Endometrial microvascular endothelial cells (primary cell): ENCODE data around the gene PIEZO2. TPM values are rescaled to one million over a fixed set of nuclear protein-coding genes. Genes with fewer than 3 reads are reported as not detected.

ENCODE experiments used
- in situ Hi-C: cut with HindIII; loops from 2 replicates; pipeline ENCODE4 v1.10.0; 2017; ENCODE audit warnings: low sequenced_read_pairs, low pct_unique_long_range_greater_than_20kb; ENCODE audit errors: inconsistent ontology term
- total RNA-seq: library from RNA; depleted of rRNA; stranded (reverse); fragments of >200 nt; gene quantifications from one replicate; pipeline ENCODE4 v1.2.3, GENCODE V29; 2015; ENCODE audit errors: inconsistent ontology term

Gene PIEZO2
- total RNA-seq, 1 donor from 2014 or later = under 0.01 TPM

- in situ Hi-C loops = no loop called here
Observed at GRCh38 chr18:11008505-11008904, 140.9 kb downstream of the PIEZO2 start.

GRCh38 chr18:11005528-11005927 lies 143.8 kb downstream of the PIEZO2 start:
- in situ Hi-C loops = no loop called here

- in situ Hi-C loops = no loop called here
Observed at GRCh38 chr18:11004951-11005350, 144.4 kb downstream of the PIEZO2 start.

- in situ Hi-C loops = no loop called here
Observed at GRCh38 chr18:11004294-11004693, 145.1 kb downstream of the PIEZO2 start.

GRCh38 chr18:11002796-11003195 lies 146.6 kb downstream of the PIEZO2 start:
- in situ Hi-C loops = no loop called here

- in situ Hi-C loops = no loop called here
Observed at GRCh38 chr18:11002277-11002676, 147.1 kb downstream of the PIEZO2 start.

- in situ Hi-C loops = no loop called here
Observed at GRCh38 chr18:11000071-11000470, 149.3 kb downstream of the PIEZO2 start.

GRCh38 chr18:10997885-10998284 lies 151.5 kb downstream of the PIEZO2 start:
- in situ Hi-C loops = no loop called here

- in situ Hi-C loops = no loop called here
Observed at GRCh38 chr18:10995550-10995949, 153.8 kb downstream of the PIEZO2 start.

GRCh38 chr18:10989486-10989885 lies 159.9 kb downstream of the PIEZO2 start:
- in situ Hi-C loops = no loop called here

- in situ Hi-C loops = no loop called here
Observed at GRCh38 chr18:10985689-10986088, 163.7 kb downstream of the PIEZO2 start.

GRCh38 chr18:10979411-10979810 lies 170.0 kb downstream of the PIEZO2 start:
- in situ Hi-C loops = no loop called here

- in situ Hi-C loops = no loop called here
Observed at GRCh38 chr18:10977042-10977441, 172.3 kb downstream of the PIEZO2 start.

GRCh38 chr18:10973567-10974203 lies 175.7 kb downstream of the PIEZO2 start:
- in situ Hi-C loops = no loop called here

- in situ Hi-C loops = no loop called here
Observed at GRCh38 chr18:10971717-10972116, 177.7 kb downstream of the PIEZO2 start.

GRCh38 chr18:10965119-10965518 lies 184.2 kb downstream of the PIEZO2 start:
- in situ Hi-C loops = no loop called here

- in situ Hi-C loops = no loop called here
Observed at GRCh38 chr18:10953672-10954071, 195.7 kb downstream of the PIEZO2 start.

- in situ Hi-C loops = no loop called here
Observed at GRCh38 chr18:10951631-10952544, 197.5 kb downstream of the PIEZO2 start.

- in situ Hi-C loops = no loop called here
Observed at GRCh38 chr18:10950876-10951630, 198.3 kb downstream of the PIEZO2 start.
